Heart left ventricle (tissue), 16 donors: ENCODE data around the gene PLCG2. TPM values are rescaled to one million over a fixed set of nuclear protein-coding genes. Genes with fewer than 3 reads are reported as not detected.
A peak's percentile ranks its signal among the peaks of the same experiment; 100 is the strongest.

Experiments used
- ATAC-seq, 4 donors: fragments of 200-7000 bp; cut with Tn5 transposase; one replicate each; pipeline ENCODE4 v1.9.1; 2020 to 2022; ENCODE audit warnings: moderate library complexity in 4 of 4, mild to moderate bottlenecking in 3 of 4, moderate number of reproducible peaks in 1 of 4
- DNase-seq, 5 donors: peaks; one replicate each; pipeline ENCODE4 v3.0.0-alpha.2; 2020
- H3K27ac ChIP-seq, 12 donors: fragments of 200-600 bp; sonication (generic) in 4 of 12; one replicate each; pipeline versions ENCODE4 v1.5.0 to v1.8.0; 2016 to 2022; ENCODE audit warnings: mild to moderate bottlenecking in 2 of 12
- H3K27me3 ChIP-seq, 9 donors: fragments of 200-600 bp; sonication (generic) in 2 of 9; one replicate each; pipeline versions ENCODE4 v1.5.1 to v1.8.0; 2016 to 2022; ENCODE audit warnings: mild to moderate bottlenecking in 3 of 9
- H3K36me3 ChIP-seq, 9 donors: fragments of 200-600 bp; sonication (generic) in 2 of 9; one replicate each; pipeline versions ENCODE4 v1.5.0 to v1.8.0; 2018 to 2022; ENCODE audit warnings: mild to moderate bottlenecking in 2 of 9
- H3K4me1 ChIP-seq, 12 donors: fragments of 200-600 bp; sonication (generic) in 4 of 12; one replicate each; pipeline versions ENCODE4 v1.5.0 to v1.8.0; 2016 to 2022; ENCODE audit warnings: mild to moderate bottlenecking in 3 of 12
- H3K4me3 ChIP-seq, 12 donors: fragments of 200-600 bp; sonication (generic) in 4 of 12; one replicate each; pipeline versions ENCODE4 v1.5.0 to v1.8.0; 2017 to 2022; ENCODE audit warnings: mild to moderate bottlenecking in 9 of 12, moderate library complexity in 4 of 12
- H3K9me3 ChIP-seq, 12 donors: fragments of 200-600 bp; sonication (generic) in 4 of 12; one replicate each; pipeline versions ENCODE4 v1.5.0 to v1.8.0; 2016 to 2022; ENCODE audit warnings: mild to moderate bottlenecking in 1 of 12
- POLR2A ChIP-seq, 2 donors: fragments of 450-650 bp; IDR thresholded peaks; one replicate each; pipeline ENCODE4 v1.6.1; 2017; ENCODE audit warnings: antibody characterized with exemption in 2 of 2, mild to moderate bottlenecking in 2 of 2, moderate library complexity in 2 of 2
- WGBS, 4 donors: extraction: QIAGEN DNeasy Blood & Tissue Kit in 2 of 4; methylation state at CpG; one replicate each; pipeline versions ENCODE4 v1.1.5 to v1.1.7; 2013 to 2018; 5-methylcytosine and 5-hydroxymethylcytosine counted together
- intact Hi-C, 10 donors: fragments of 100-400 bp; cut with DNase I; formaldehyde crosslinking; loops; one replicate each; pipeline versions ENCODE4 v1.11.1 to v1.14.2; 2022
- polyA plus RNA-seq, 2 donors: library from polyadenylated mRNA; stranded (reverse); fragments of 200-250 nt; gene quantifications; one replicate each; pipeline ENCODE4 v1.2.3, GENCODE V29; 2013
- total RNA-seq, 9 donors: library from RNA; depleted of rRNA in 2 of 9; stranded (reverse); fragments of >200 nt in 2 of 9; fragmentation: NEBNext Ultra II Directional in 3 of 9; extraction: Animal tissue kit (Norgen Biotek cat#: 25700) in 3 of 9; gene quantifications; one replicate each; pipeline versions ENCODE4 v1.1.0 to v1.2.4, GENCODE V29; 2016 to 2023
- TF ChIP-seq, protein P1 (sequence below), 12 donors: fragments of 200-600 bp; sonication (generic) in 4 of 12; IDR thresholded peaks; one replicate each; pipeline versions ENCODE4 v1.5.0 to v1.8.0; 2018 to 2022; ENCODE audit warnings: antibody characterized with exemption in 12 of 12, mild to moderate bottlenecking in 5 of 12
- donor health status: ischemic (EF 13 %, LVEDD 7.1; RV severe dilation, severe dysfunction).
- donor health status: healthy with polysubstance abuse.
- donor health status: DM: no; HTN: yes; CAD: no.
- donor health status: DM: no; HTN: no; CAD: no.
- donor health status: ischemic (EF 25% LVEDD 6.9; RV normal size, moderate dysfunction).
- donor health status: ischemic (EF 25% LVEDD 5.7; RV mildly dilated, moderate dysfunction).
- donor health status: healthy.
- donor health status: DM: yes; HTN: yes; CAD: no.
- donor health status: ischemic (EF 35%, LVEDD 5.7; RV mildly dilated, moderate dysfunction).
- donor health status: nonischemic (EF 11% LVEDD 7.7; RV severe dilation, severe dysfunction).
- donor health status: DM: yes; HTN: yes; CAD: no.
- donor health status: PGD.
- donor health status: ischemic (EF 29% LVEDD 5.4; RV normal size, mild dysfunction).
- donor health status: nonischemic (EF 23%, LVEDD 6.1; RV moderate dilation, normal function).

PLCG2 gene
- total and polyA plus RNA-seq, 11 donors, result 2.0 to 35.4 (median 4.7) TPM

DNA sequence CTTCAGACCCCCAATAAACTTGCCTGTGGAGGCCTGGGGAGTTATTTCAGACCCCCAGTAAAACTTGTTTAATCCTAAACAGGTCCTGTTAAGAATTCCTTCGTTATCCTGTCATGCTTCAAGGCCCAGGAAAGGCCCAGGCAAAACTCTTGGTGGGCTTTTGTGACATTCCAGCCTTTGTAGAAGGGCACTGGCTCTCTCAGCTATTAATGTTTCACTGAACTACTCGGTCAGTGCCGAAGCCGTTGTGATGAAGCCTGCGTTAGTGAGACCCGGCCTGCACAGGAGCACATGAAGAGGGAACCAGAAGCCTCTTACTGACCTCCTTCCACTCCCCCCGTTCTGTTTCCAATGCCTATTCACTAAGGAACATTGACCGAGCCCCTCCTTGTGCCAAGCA lies 47.4 kb upstream of the PLCG2 start:
- H3K36me3 ChIP-seq, result no peaks in the 10 kb centered on the region
- peak overlapping the region in 2 of 12 donors; percentile 57 to 74 for H3K27ac ChIP-seq
- peaks cover 0 to 16% (median 10%) of the 10 kb centered on the region in 12 donors for H3K4me1 ChIP-seq
- no peak for DNase-seq
- H3K4me3 ChIP-seq, result no peak overlapping the region
- no peak for ATAC-seq
- H3K27me3 ChIP-seq, result no peaks in the 10 kb centered on the region
- intact Hi-C loops, result loop anchor here in 7 of 10 donors (5.0 to 10.0 kb wide), 4 partner anchors 527 to 727 kb away; partner anchors contain the start of genes ATMIN (in 4 of the 7), CENPN (in 4 of the 7) and CMC2 (in 4 of the 7)
- WGBS, 4 donors, result 90 to 97% (median 93%) methylated on average over 8 of the region's 8 CpGs
- no peaks in the 10 kb centered on the region for H3K9me3 ChIP-seq
- TF ChIP-seq POLR2A (IDR thresholded peaks at IDR 0.05), result no peak
- TF ChIP-seq, protein P1, sequence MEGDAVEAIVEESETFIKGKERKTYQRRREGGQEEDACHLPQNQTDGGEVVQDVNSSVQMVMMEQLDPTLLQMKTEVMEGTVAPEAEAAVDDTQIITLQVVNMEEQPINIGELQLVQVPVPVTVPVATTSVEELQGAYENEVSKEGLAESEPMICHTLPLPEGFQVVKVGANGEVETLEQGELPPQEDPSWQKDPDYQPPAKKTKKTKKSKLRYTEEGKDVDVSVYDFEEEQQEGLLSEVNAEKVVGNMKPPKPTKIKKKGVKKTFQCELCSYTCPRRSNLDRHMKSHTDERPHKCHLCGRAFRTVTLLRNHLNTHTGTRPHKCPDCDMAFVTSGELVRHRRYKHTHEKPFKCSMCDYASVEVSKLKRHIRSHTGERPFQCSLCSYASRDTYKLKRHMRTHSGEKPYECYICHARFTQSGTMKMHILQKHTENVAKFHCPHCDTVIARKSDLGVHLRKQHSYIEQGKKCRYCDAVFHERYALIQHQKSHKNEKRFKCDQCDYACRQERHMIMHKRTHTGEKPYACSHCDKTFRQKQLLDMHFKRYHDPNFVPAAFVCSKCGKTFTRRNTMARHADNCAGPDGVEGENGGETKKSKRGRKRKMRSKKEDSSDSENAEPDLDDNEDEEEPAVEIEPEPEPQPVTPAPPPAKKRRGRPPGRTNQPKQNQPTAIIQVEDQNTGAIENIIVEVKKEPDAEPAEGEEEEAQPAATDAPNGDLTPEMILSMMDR (IDR thresholded peaks at IDR 0.05), result no peak

DNA sequence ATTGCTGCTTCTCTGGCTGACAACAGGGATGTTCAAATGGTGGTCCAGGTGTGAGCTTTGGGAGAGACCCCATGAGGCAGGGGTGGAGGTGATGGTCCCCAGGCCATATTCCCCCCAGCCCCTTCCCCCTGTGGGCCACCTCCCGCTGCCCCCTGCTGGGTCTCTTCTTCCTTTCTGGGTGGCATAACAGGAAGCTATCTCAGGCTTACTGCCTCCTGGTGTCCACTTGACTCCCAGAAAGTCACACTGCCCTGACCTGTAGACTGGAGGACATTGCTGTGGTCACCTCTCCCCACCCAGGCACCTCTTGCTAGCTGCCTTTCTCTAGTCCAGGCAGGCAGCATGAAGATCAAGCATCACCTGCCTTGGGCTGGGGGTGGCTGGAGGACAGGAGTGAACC lies 46.4 kb upstream of the PLCG2 start:
- Histone ChIP-seq H3K36me3 (no peaks in the 10 kb centered on the region), H3K9me3 (no peaks in the 10 kb centered on the region), H3K4me1 (peaks cover 0 to 19% (median 11%) of the 10 kb centered on the region in 12 donors), H3K27ac (no peak overlapping the region), H3K27me3 (no peaks in the 10 kb centered on the region), H3K4me3 (no peak overlapping the region)
- intact Hi-C loops, result loop anchor here in 7 of 10 donors (5.0 to 10.0 kb wide), 4 partner anchors 528 to 728 kb away; partner anchors contain the start of genes ATMIN (in 4 of the 7), CENPN (in 4 of the 7) and CMC2 (in 4 of the 7)
- no peak for ATAC-seq
- 80 to 100% (median 97%) methylated on average over 1 of the region's 1 CpG for WGBS, 4 donors
- no peak for TF ChIP-seq POLR2A (IDR thresholded peaks at IDR 0.05)
- TF ChIP-seq, protein P1 (IDR thresholded peaks at IDR 0.05), result no peak
- no peak for DNase-seq

DNA sequence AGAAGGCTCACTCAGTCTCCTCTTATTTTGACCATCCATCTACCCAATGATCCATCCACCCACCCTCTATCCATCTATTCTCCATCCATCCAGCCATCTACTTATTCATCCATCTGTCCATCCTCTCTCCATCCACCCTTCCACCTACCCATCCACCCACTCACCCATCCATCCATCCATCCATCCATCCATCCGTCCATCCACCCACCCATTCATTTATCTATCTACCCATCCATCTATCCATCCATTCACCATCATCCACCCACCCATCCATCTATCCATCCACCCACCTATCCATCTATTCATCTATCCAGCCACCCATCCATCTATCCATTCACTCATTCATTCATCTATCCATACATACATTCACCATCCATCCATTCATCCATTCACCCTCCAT lies 45.8 kb upstream of the PLCG2 start:
- H3K4me3 ChIP-seq, result no peak overlapping the region
- no peak for ATAC-seq
- H3K4me1 ChIP-seq, result peaks cover 0 to 25% (median 14%) of the 10 kb centered on the region in 12 donors
- H3K27ac ChIP-seq, result no peak overlapping the region
- H3K9me3 ChIP-seq, result no peaks in the 10 kb centered on the region
- H3K36me3 ChIP-seq, result no peaks in the 10 kb centered on the region
- 86 to 94% (median 90%) methylated on average over 1 of the region's 1 CpG for WGBS, 4 donors
- DNase-seq, result no peak
- TF ChIP-seq, protein P1 (IDR thresholded peaks at IDR 0.05), result no peak
- TF ChIP-seq POLR2A (IDR thresholded peaks at IDR 0.05), result no peak
- no peaks in the 10 kb centered on the region for H3K27me3 ChIP-seq
- intact Hi-C loops, result loop anchor here in 7 of 10 donors (5.0 to 10.0 kb wide), 4 partner anchors 528 to 728 kb away; partner anchors contain the start of genes ATMIN (in 4 of the 7), CENPN (in 4 of the 7) and CMC2 (in 4 of the 7)

DNA sequence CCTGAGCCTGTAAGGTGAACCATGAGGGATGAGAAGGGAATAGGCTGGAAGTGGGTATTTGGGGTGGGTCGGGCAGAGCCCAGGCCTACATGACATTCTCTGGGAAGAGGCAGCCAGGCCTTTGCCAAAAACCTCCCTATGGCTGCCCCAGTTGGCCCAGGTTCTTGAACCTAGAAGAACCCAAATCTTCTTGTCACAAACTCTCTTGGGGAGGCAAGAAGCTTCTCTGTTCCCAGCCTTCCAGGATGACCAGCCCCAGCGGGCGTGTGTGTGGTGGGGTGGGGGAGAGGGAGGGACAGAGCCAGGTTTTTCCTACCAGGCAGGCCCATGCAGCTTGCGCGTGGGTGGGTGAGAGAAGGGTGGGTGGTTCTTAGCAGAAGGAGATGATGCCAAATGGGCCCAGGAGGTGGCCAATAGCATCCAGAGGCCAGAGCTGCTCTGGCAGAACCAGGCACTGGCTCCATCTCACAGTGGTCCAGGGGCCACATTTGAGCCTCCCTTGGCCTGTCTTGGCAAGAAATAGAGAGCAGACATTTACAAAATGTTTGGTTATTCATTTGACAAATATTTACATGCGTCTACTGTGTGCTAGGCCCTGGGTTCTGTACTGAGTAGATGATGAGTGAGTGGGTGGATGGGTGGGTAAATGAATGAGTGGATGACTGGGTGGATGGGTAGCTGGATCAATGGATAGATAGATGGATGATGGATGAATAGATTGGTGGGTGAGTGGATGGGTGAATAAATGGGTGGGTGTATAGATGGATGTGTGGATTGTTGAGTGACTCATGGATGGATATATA lies 44.3 kb upstream of the PLCG2 start:
- Histone ChIP-seq H3K4me3 (no peak overlapping the region), H3K9me3 (no peaks in the 10 kb centered on the region), H3K4me1 (peaks cover 0 to 28% (median 14%) of the 10 kb centered on the region in 12 donors), H3K36me3 (no peaks in the 10 kb centered on the region), H3K27ac (no peak overlapping the region), H3K27me3 (no peaks in the 10 kb centered on the region)
- TF ChIP-seq POLR2A (IDR thresholded peaks at IDR 0.05), result no peak
- TF ChIP-seq, protein P1 (IDR thresholded peaks at IDR 0.05), result no peak
- WGBS, 4 donors, result 83 to 98% (median 97%) methylated on average over 5 to 6 of the region's 6 CpGs
- DNase-seq (no peak), ATAC-seq (no peak)
- intact Hi-C loops, result loop anchor here (5.0 to 10.0 kb wide), 8 partner anchors 333 to 730 kb away; partner anchors contain the start of genes ATMIN (in 6 of the 10), CENPN (in 4 of the 10) and CMC2 (in 4 of the 10)
